ENCODE measurements around the gene TMEM79. TPM values are rescaled to one million over a fixed set of nuclear protein-coding genes. Genes with fewer than 3 reads are reported as not detected.

TMEM79 gene
- total and polyA plus RNA-seq, 2 experiments from 2014 or later, result 0.97 to 1.5 TPM

- H3F3A ChIP-seq (replicated peaks; ENCODE audit: low read depth), result peaks cover 15% of the 10 kb centered on the region
- H3K4me3 Mint-ChIP-seq, result peak overlapping the region; percentile 78
- no peaks in the 10 kb centered on the region for H4K20me1 ChIP-seq (replicated peaks; ENCODE audit: insufficient read depth)
- no peak for TF ChIP-seq EZH2 (IDR thresholded peaks at IDR 0.05; ENCODE audit: low read depth, unreplicated experiment)
- TF ChIP-seq ETS1 (IDR thresholded peaks at IDR 0.05), result no peak
- TF ChIP-seq JUNB (IDR thresholded peaks at IDR 0.05; ENCODE audit: unreplicated experiment), result no peak
- no peak for TF ChIP-seq REST (IDR thresholded peaks at IDR 0.05; ENCODE audit: unreplicated experiment)
- no peak for TF ChIP-seq CREB1 (CRISPR knock-in tag; IDR thresholded peaks at IDR 0.05; ENCODE audit: low read depth)
- TF ChIP-seq ZNF331 (CRISPR knock-in tag; IDR thresholded peaks at IDR 0.05; ENCODE audit: low read depth), result no peak
- TF ChIP-seq POLR2AphosphoS5 (IDR thresholded peaks at IDR 0.05; ENCODE audit: low read depth), result no peak
- no peak for TF ChIP-seq ZNF114 (CRISPR knock-in tag; IDR thresholded peaks at IDR 0.05)
- TF ChIP-seq EZH2phosphoT487 (IDR thresholded peaks at IDR 0.05; ENCODE audit: unreplicated experiment), result no peak
- TF ChIP-seq NANOG (IDR thresholded peaks at IDR 0.05; ENCODE audit: borderline replicate concordance), result no peak
- no peak for TF ChIP-seq CTCF (conservative IDR thresholded peaks at IDR 0.05; ENCODE audit: low read depth in 2 of 2)
- no peak for TF ChIP-seq STAT1 (IDR thresholded peaks at IDR 0.05; ENCODE audit: unreplicated experiment)
- no peaks in the 10 kb centered on the region for H3K9me3 Mint-ChIP-seq
- peak overlapping the region; percentile 64; the same call in 1 of the 2 replicates for H3K4me3 ChIP-seq
- peak overlapping the region; percentile 74; the same call in 1 of the 2 replicates for H3K27ac Mint-ChIP-seq
- peak overlapping the region; percentile 91 for H3K4me2 ChIP-seq
- no peaks in the 10 kb centered on the region for H3K79me2 ChIP-seq (replicated peaks; ENCODE audit: insufficient read depth)
- H3K27ac ChIP-seq (ENCODE audit: low read depth), result no peak overlapping the region
- H3K36me3 Mint-ChIP-seq (ENCODE audit: low read depth), result peaks cover 12% of the 10 kb centered on the region
- no peak overlapping the region for H2AFZ ChIP-seq
- H3K27me3 ChIP-seq (ENCODE audit: insufficient read depth), result no peaks in the 10 kb centered on the region
- DNase-seq (ENCODE audit: low spot score) (no peak), ATAC-seq (no peak)
- H3K9me2 ChIP-seq (ENCODE audit: insufficient read depth), result no peaks in the 10 kb centered on the region
- H3K27me3 Mint-ChIP-seq (ENCODE audit: insufficient read depth, low read depth, poor library complexity), result peaks cover 22% of the 10 kb centered on the region
- H3K4me1 ChIP-seq (ENCODE audit: insufficient read depth), result peaks cover 33% of the 10 kb centered on the region
- H3K4me1 Mint-ChIP-seq, result peaks cover 34% of the 10 kb centered on the region
- no peaks in the 10 kb centered on the region for H3K36me3 ChIP-seq (ENCODE audit: insufficient read depth)
Observed at GRCh38 chr1:156244712-156245111, 39.4 kb upstream of the TMEM79 start.

Measured in GM23338 (cell line).